ENCODE data around the gene CAB39L.

The CAB39L gene

GRCh38 chr13:49436890-49437289, 7.0 kb downstream of the CAB39L start:
- DNase-seq (ENCODE audit: low read depth): peak; percentile 79
- peak; percentile 19 for TF ChIP-seq CTCF (conservative IDR thresholded peaks at IDR 0.05; ENCODE audit: control insufficient read depth, insufficient read depth, low read depth, low read length)
- H3K4me3 ChIP-seq (ENCODE audit: control insufficient read depth, low read depth, low read length): no peak overlapping the region

DNA sequence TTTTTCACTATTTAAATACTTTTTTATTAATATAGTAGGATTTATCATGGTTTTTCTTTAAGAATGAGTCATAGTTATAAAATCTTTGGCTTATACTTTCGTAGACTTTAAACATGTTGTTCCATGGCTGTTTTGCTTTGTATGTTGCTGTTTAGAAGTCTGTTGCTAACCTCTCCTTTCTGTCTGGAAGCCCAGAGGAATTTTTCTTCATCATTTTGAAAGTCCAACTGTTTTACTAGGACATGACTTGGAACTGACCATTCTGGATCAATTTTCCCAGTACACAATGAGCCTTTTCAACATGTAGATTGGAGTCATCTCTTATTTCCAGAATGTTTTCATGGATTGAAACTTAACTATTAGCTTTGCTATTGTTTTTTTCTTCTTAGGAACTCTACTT, 7.9 kb downstream of the CAB39L start:
- TF ChIP-seq CTCF (conservative IDR thresholded peaks at IDR 0.05; ENCODE audit: control insufficient read depth, insufficient read depth, low read depth, low read length): no peak
- H3K4me3 ChIP-seq (ENCODE audit: control insufficient read depth, low read depth, low read length): no peak overlapping the region
- peak; percentile 56 for DNase-seq (ENCODE audit: low read depth)

GRCh38 chr13:49429121-49429520, 14.7 kb downstream of the CAB39L start:
- DNase-seq (ENCODE audit: low read depth): no peak
- H3K4me3 ChIP-seq (ENCODE audit: control insufficient read depth, low read depth, low read length): no peak overlapping the region
- TF ChIP-seq CTCF (conservative IDR thresholded peaks at IDR 0.05; ENCODE audit: control insufficient read depth, insufficient read depth, low read depth, low read length): no peak

GRCh38 chr13:49428041-49428763, 15.7 kb downstream of the CAB39L start:
- TF ChIP-seq CTCF (conservative IDR thresholded peaks at IDR 0.05; ENCODE audit: control insufficient read depth, insufficient read depth, low read depth, low read length): no peak

DNA sequence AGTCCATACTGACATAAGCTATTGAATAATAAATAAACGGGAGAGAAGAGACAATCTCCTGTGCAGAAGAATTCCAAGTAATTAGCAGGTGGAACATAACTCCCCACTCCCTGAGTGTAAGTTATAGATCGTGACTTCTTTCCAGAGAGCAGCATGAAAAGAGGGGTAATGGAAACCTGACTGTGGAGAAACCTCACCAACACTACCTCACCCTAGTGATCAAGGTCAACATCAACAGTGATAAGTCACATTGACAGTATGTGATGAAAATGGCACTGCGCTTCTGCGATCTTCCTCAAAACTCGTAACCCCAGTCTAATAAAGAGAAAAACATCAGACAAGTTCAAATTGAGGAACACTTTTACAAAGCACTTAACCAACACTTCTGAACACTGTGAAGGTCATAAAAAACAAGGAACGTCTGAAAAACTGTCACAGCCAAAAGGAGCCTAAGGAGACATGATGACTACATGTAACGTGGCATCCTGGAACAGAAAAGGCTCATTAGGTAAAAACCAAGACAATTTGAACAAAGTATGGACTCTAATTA, 19.8 kb downstream of the CAB39L start:
- DNase-seq (ENCODE audit: low read depth): no peak
- H3K4me3 ChIP-seq (ENCODE audit: control insufficient read depth, low read depth, low read length): no peak overlapping the region
- no peak for TF ChIP-seq CTCF (conservative IDR thresholded peaks at IDR 0.05; ENCODE audit: control insufficient read depth, insufficient read depth, low read depth, low read length)

More at GRCh38 chr13:49428041-49428763, 15.7 kb downstream of the CAB39L start:
- no peak overlapping the region for H3K4me3 ChIP-seq (ENCODE audit: control insufficient read depth, low read depth, low read length)
- DNase-seq (ENCODE audit: low read depth): no peak

- peak; percentile 13 for TF ChIP-seq CTCF (conservative IDR thresholded peaks at IDR 0.05; ENCODE audit: control insufficient read depth, insufficient read depth, low read depth, low read length)
- peak; percentile 27 for DNase-seq (ENCODE audit: low read depth)
- no peak overlapping the region for H3K4me3 ChIP-seq (ENCODE audit: control insufficient read depth, low read depth, low read length)
Observed at GRCh38 chr13:49421391-49421790, 22.5 kb downstream of the CAB39L start.

Measured in fibroblast of mammary gland (primary cell).